Measurements from ENCODE around the gene EIPR1.

The EIPR1 gene

GRCh38 chr2:3321825-3322224 is 55.8 kb downstream of the EIPR1 start:
- DNase-seq: no peak

- peak; percentile 66 for DNase-seq
Observed at GRCh38 chr2:3320910-3321605, 56.6 kb downstream of the EIPR1 start.

- DNase-seq: no peak
Observed at GRCh38 chr2:3319745-3320566, 57.7 kb downstream of the EIPR1 start.

GRCh38 chr2:3319134-3319533 is 58.5 kb downstream of the EIPR1 start:
- DNase-seq: no peak

GRCh38 chr2:3317871-3318590 is 59.6 kb downstream of the EIPR1 start:
- no peak for DNase-seq

- DNase-seq: no peak
Observed at GRCh38 chr2:3317277-3317685, 60.3 kb downstream of the EIPR1 start.

- DNase-seq: no peak
Observed at GRCh38 chr2:3316456-3317276, 61.0 kb downstream of the EIPR1 start.

- DNase-seq: no peak
Observed at GRCh38 chr2:3314626-3315025, 63.0 kb downstream of the EIPR1 start.

GRCh38 chr2:3313781-3314375 is 63.7 kb downstream of the EIPR1 start:
- DNase-seq: no peak

GRCh38 chr2:3312576-3313345 is 64.9 kb downstream of the EIPR1 start:
- DNase-seq: no peak

- DNase-seq: no peak
Observed at GRCh38 chr2:3311601-3312000, 66.0 kb downstream of the EIPR1 start.

- no peak for DNase-seq
Observed at GRCh38 chr2:3309496-3310355, 67.9 kb downstream of the EIPR1 start.

- DNase-seq: no peak
Observed at GRCh38 chr2:3307901-3308300, 69.7 kb downstream of the EIPR1 start.

GRCh38 chr2:3307236-3307635 is 70.4 kb downstream of the EIPR1 start:
- no peak for DNase-seq

GRCh38 chr2:3305952-3306351 is 71.7 kb downstream of the EIPR1 start:
- no peak for DNase-seq

- DNase-seq: no peak
Observed at GRCh38 chr2:3305431-3305830, 72.2 kb downstream of the EIPR1 start.

- DNase-seq: peak; percentile 90
Observed at GRCh38 chr2:3303583-3304406, 73.8 kb downstream of the EIPR1 start.

GRCh38 chr2:3302751-3303582 is 74.7 kb downstream of the EIPR1 start:
- DNase-seq: peak; percentile 84

GRCh38 chr2:3302421-3302750 is 75.2 kb downstream of the EIPR1 start:
- DNase-seq: no peak

Measured in DMS79 treated with DMSO at 0.1 percent for 48 hours (cell line).